Measurements from ENCODE around the gene PHOX2A. TPM values are rescaled to one million over a fixed set of nuclear protein-coding genes. Genes with fewer than 3 reads are reported as not detected.
A peak's percentile ranks its signal among the peaks of the same experiment; 100 is the strongest.

Gene PHOX2A
- total RNA-seq, 1 donor from 2014 or later = not detected

GRCh38 chr11:72234920-72235319 lies 9.1 kb downstream of the PHOX2A start:
- Mint-ChIP-seq H3K27ac (ENCODE audit: unreplicated experiment) (no peak overlapping the region), H3K4me3 (ENCODE audit: unreplicated experiment) (no peak overlapping the region), H3K4me1 (ENCODE audit: unreplicated experiment) (peaks cover 20% of the 10 kb centered on the region), H3K36me3 (ENCODE audit: unreplicated experiment) (peaks cover 47% of the 10 kb centered on the region), H3K9me3 (ENCODE audit: unreplicated experiment) (no peaks in the 10 kb centered on the region), H3K27me3 (ENCODE audit: unreplicated experiment) (no peaks in the 10 kb centered on the region)
- TF ChIP-seq CTCF (IDR thresholded peaks at IDR 0.05) = no peak
- DNase-seq (ENCODE audit: extremely low spot score, unreplicated experiment) = no peak

GRCh38 chr11:72234514-72234830 lies 9.5 kb downstream of the PHOX2A start:
- H3K4me3 Mint-ChIP-seq (ENCODE audit: unreplicated experiment) = no peak overlapping the region
- H3K4me1 Mint-ChIP-seq (ENCODE audit: unreplicated experiment) = peaks cover 19% of the 10 kb centered on the region
- peak; percentile 63 for DNase-seq (ENCODE audit: extremely low spot score, unreplicated experiment)
- H3K27me3 Mint-ChIP-seq (ENCODE audit: unreplicated experiment) = no peaks in the 10 kb centered on the region
- no peak overlapping the region for H3K27ac Mint-ChIP-seq (ENCODE audit: unreplicated experiment)
- TF ChIP-seq CTCF (IDR thresholded peaks at IDR 0.05) = no peak
- H3K36me3 Mint-ChIP-seq (ENCODE audit: unreplicated experiment) = peaks cover 47% of the 10 kb centered on the region
- H3K9me3 Mint-ChIP-seq (ENCODE audit: unreplicated experiment) = no peaks in the 10 kb centered on the region

- peak; percentile 59 for DNase-seq (ENCODE audit: extremely low spot score, unreplicated experiment)
- H3K4me3 Mint-ChIP-seq (ENCODE audit: unreplicated experiment) = no peak overlapping the region
- H3K36me3 Mint-ChIP-seq (ENCODE audit: unreplicated experiment) = peaks cover 52% of the 10 kb centered on the region
These were observed 10.0 kb downstream of the PHOX2A start for GRCh38 chr11:72233773-72234513.

GRCh38 chr11:72233056-72233772 lies 10.8 kb downstream of the PHOX2A start:
- no peaks in the 10 kb centered on the region for H3K27me3 Mint-ChIP-seq (ENCODE audit: unreplicated experiment)
- no peaks in the 10 kb centered on the region for H3K9me3 Mint-ChIP-seq (ENCODE audit: unreplicated experiment)
- peaks cover 51% of the 10 kb centered on the region for H3K36me3 Mint-ChIP-seq (ENCODE audit: unreplicated experiment)
- H3K4me3 Mint-ChIP-seq (ENCODE audit: unreplicated experiment) = no peak overlapping the region
- peak; percentile 64 for DNase-seq (ENCODE audit: extremely low spot score, unreplicated experiment)
- H3K27ac Mint-ChIP-seq (ENCODE audit: unreplicated experiment) = no peak overlapping the region
- H3K4me1 Mint-ChIP-seq (ENCODE audit: unreplicated experiment) = peaks cover 15% of the 10 kb centered on the region
- no peak for TF ChIP-seq CTCF (IDR thresholded peaks at IDR 0.05)

More at GRCh38 chr11:72233773-72234513, 10.0 kb downstream of the PHOX2A start:
- Mint-ChIP-seq H3K4me1 (ENCODE audit: unreplicated experiment) (peaks cover 15% of the 10 kb centered on the region), H3K9me3 (ENCODE audit: unreplicated experiment) (no peaks in the 10 kb centered on the region), H3K27ac (ENCODE audit: unreplicated experiment) (peak overlapping the region; percentile 50), H3K27me3 (ENCODE audit: unreplicated experiment) (no peaks in the 10 kb centered on the region)
- no peak for TF ChIP-seq CTCF (IDR thresholded peaks at IDR 0.05)
